H1 (cell line): ENCODE results near the gene ZIC1. TPM values are rescaled to one million over a fixed set of nuclear protein-coding genes. Genes with fewer than 3 reads are reported as not detected.

Source experiments
- CTCF ChIA-PET: fragments of 300-600 bp; sonication (Branson Sonifier 250); formaldehyde crosslinking; loops from one replicate; lab custom pipeline; 2021; ENCODE audit not compliant: partially characterized antibody; lab: Charles Lee
- POLR2A ChIA-PET: fragments of 300-600 bp; sonication (Branson Sonifier 250); formaldehyde crosslinking; loops from one replicate; lab custom pipeline; 2021; ENCODE audit warnings: inconsistent platforms; ENCODE audit not compliant: partially characterized antibody; lab: Charles Lee
- DNase-seq, 2 experiments: peaks; one replicate each; pipeline versions ENCODE4 v3.0.0 to v3.0.0-alpha.2; 2010 to 2022; ENCODE audit warnings: low spot score in 2 of 2, low read depth in 1 of 2, mixed read lengths in 1 of 2
- FAIRE-seq: peaks from 2 replicates; lab custom pipeline; 2011; peaks lifted over from hg19 to GRCh38; lab: Jason Lieb, UNC
- H2AFZ ChIP-seq: 2 replicates; pipeline ENCODE4 v1.8.1; 2012; ENCODE audit warnings: low read length, inconsistent platforms
- H2AK5ac ChIP-seq: 2 replicates; pipeline ENCODE4 v1.6.1; 2013; ENCODE audit warnings: low read depth, low read length
- H2BK120ac ChIP-seq: replicated peaks from 2 replicates; pipeline ENCODE3; 2013; ENCODE audit warnings: low read depth, low read length, inconsistent platforms
- H2BK12ac ChIP-seq: 2 replicates; pipeline ENCODE4 v1.6.1; 2013; ENCODE audit warnings: low read depth, low read length
- H2BK15ac ChIP-seq: 2 replicates; pipeline ENCODE4 v1.6.1; 2013; ENCODE audit warnings: low read length
- H2BK20ac ChIP-seq: 2 replicates; pipeline ENCODE4 v1.6.1; 2013; ENCODE audit warnings: low read length
- H2BK5ac ChIP-seq: 2 replicates; pipeline ENCODE4 v1.6.1; 2013; ENCODE audit warnings: low read depth, low read length
- H3K14ac ChIP-seq: 2 replicates; pipeline ENCODE4 v1.6.1; 2013; ENCODE audit warnings: inconsistent platforms; ENCODE audit not compliant: insufficient read length
- H3K18ac ChIP-seq: 2 replicates; pipeline ENCODE4 v1.6.1; 2013; ENCODE audit warnings: low read length; ENCODE audit errors: extremely low read depth
- H3K23ac ChIP-seq: 2 replicates; pipeline ENCODE4 v1.6.1; 2013; ENCODE audit warnings: inconsistent platforms; ENCODE audit not compliant: insufficient read length
- H3K23me2 ChIP-seq: 2 replicates; pipeline ENCODE4 v1.6.1; 2013; ENCODE audit warnings: low read depth, low read length
- H3K27ac ChIP-seq: 2 replicates; pipeline ENCODE4 v1.6.1; 2011; ENCODE audit warnings: low read depth, low read length, inconsistent platforms
- H3K27me3 ChIP-seq, 4 experiments: replicated peaks in 1 of 4; 1 replicate in 1 of 4; 2 replicates in 3 of 4; pipeline versions ENCODE4 v1.6.1 to v1.8.1; 2011 to 2013; ENCODE audit warnings: low read length in 3 of 4, mild to moderate bottlenecking in 3 of 4, inconsistent platforms in 2 of 4, mixed read lengths in 2 of 4, moderate library complexity in 1 of 4; ENCODE audit not compliant: control insufficient read depth in 3 of 4, insufficient read depth in 3 of 4; ENCODE audit errors: extremely low read depth in 1 of 4
- H3K36me3 ChIP-seq, 4 experiments: 2 replicates each; pipeline versions ENCODE4 v1.6.1 to v1.8.1; 2011 to 2013; ENCODE audit warnings: mild to moderate bottlenecking in 4 of 4, low read length in 3 of 4, moderate library complexity in 2 of 4, control low read depth in 1 of 4, inconsistent platforms in 1 of 4; ENCODE audit not compliant: insufficient read depth in 4 of 4, control insufficient read depth in 2 of 4
- H3K4ac ChIP-seq: replicated peaks from 2 replicates; pipeline ENCODE3; 2013; ENCODE audit warnings: low read length, low read depth, mixed read lengths, inconsistent platforms; ENCODE audit not compliant: insufficient read length
- H3K4me1 ChIP-seq, 4 experiments: replicated peaks in 1 of 4; 1 replicate in 1 of 4; 2 replicates in 3 of 4; pipeline versions ENCODE4 v1.6.1 to v1.8.1; 2011 to 2013; ENCODE audit warnings: low read length in 3 of 4, inconsistent platforms in 2 of 4, mixed read lengths in 1 of 4; ENCODE audit not compliant: insufficient read depth in 4 of 4, control insufficient read depth in 3 of 4
- H3K4me2 ChIP-seq, 2 experiments: 2 replicates each; pipeline versions ENCODE4 v1.6.1 to v1.8.1; 2011 to 2013; ENCODE audit warnings: low read depth in 2 of 2, low read length in 2 of 2, control low read depth in 1 of 2, inconsistent platforms in 1 of 2, mild to moderate bottlenecking in 1 of 2; ENCODE audit not compliant: insufficient read depth in 1 of 2
- H3K4me3 ChIP-seq, 4 experiments: fragments of 200-600, 300-600 bp in 1 of 4; sonication (generic), shearing (Covaris generic), sonication (Bioruptor Twin) in 1 of 4; 2 replicates each; pipeline versions ENCODE4 v1.5.1 to v1.8.1; 2011 to 2016; ENCODE audit warnings: low read length in 4 of 4, low read depth in 3 of 4, control low read depth in 2 of 4, inconsistent platforms in 2 of 4, mild to moderate bottlenecking in 2 of 4, mixed read lengths in 1 of 4, moderate library complexity in 1 of 4; ENCODE audit not compliant: insufficient read depth in 2 of 4; ENCODE audit errors: extremely low read depth in 1 of 4
- H3K56ac ChIP-seq: replicated peaks from 2 replicates; pipeline ENCODE3; 2013; ENCODE audit warnings: low read depth, mild to moderate bottlenecking, mixed read lengths, low read length, inconsistent platforms; ENCODE audit not compliant: insufficient read length
- H3K79me1 ChIP-seq: 2 replicates; pipeline ENCODE4 v1.6.1; 2013; ENCODE audit warnings: low read depth, low read length, control low read depth
- H3K79me2 ChIP-seq, 2 experiments: 2 replicates each; pipeline versions ENCODE4 v1.6.1 to v1.8.1; 2012 to 2013; ENCODE audit warnings: low read length in 2 of 2, mild to moderate bottlenecking in 2 of 2, inconsistent platforms in 1 of 2; ENCODE audit not compliant: insufficient read depth in 2 of 2, control insufficient read depth in 1 of 2
- H3K9ac ChIP-seq, 4 experiments: replicated peaks in 1 of 4; 1 replicate in 1 of 4; 2 replicates in 3 of 4; pipeline versions ENCODE4 v1.6.1 to v1.8.1; 2011 to 2013; ENCODE audit warnings: low read depth in 3 of 4, low read length in 3 of 4, control low read depth in 2 of 4, mild to moderate bottlenecking in 2 of 4, moderate library complexity in 2 of 4, inconsistent platforms in 1 of 4; ENCODE audit errors: extremely low read depth in 1 of 4
- H3K9me3 ChIP-seq, 2 experiments: 2 replicates each; pipeline versions ENCODE4 v1.6.1 to v1.8.1; 2012 to 2013; ENCODE audit warnings: mild to moderate bottlenecking in 2 of 2, moderate library complexity in 2 of 2, control low read depth in 1 of 2, inconsistent platforms in 1 of 2, low read depth in 1 of 2, low read length in 1 of 2, mixed read lengths in 1 of 2; ENCODE audit not compliant: insufficient read depth in 2 of 2
- H4K20me1 ChIP-seq, 2 experiments: replicated peaks in 1 of 2; 2 replicates each; pipeline versions ENCODE3 to v1.8.1; 2011 to 2013; ENCODE audit warnings: inconsistent platforms in 2 of 2, low read length in 2 of 2, mild to moderate bottlenecking in 1 of 2; ENCODE audit not compliant: insufficient read depth in 2 of 2, control insufficient read depth in 1 of 2
- H4K5ac ChIP-seq: 2 replicates; pipeline ENCODE4 v1.6.1; 2013; ENCODE audit warnings: low read length, low read depth, mixed read lengths, inconsistent platforms; ENCODE audit not compliant: insufficient read length
- H4K8ac ChIP-seq: 2 replicates; pipeline ENCODE4 v1.8.0; 2013; ENCODE audit warnings: mild to moderate bottlenecking, moderate library complexity, low read length, inconsistent platforms; ENCODE audit not compliant: insufficient read depth; ENCODE audit errors: extremely low read depth
- H4K91ac ChIP-seq: replicated peaks from 2 replicates; pipeline ENCODE3; 2013; ENCODE audit warnings: low read length, mixed read lengths, inconsistent platforms; ENCODE audit not compliant: insufficient read length
- ASH2L ChIP-seq: fragments of 200-600, 300-600 bp; sonication (generic); IDR thresholded peaks from one replicate; pipeline ENCODE4 v1.7.1; 2017; ENCODE audit warnings: low read length
- CBX5 ChIP-seq: fragments of 300-800, 300-1000 bp; sonication (generic); IDR thresholded peaks from 2 replicates; pipeline ENCODE4 v1.7.1; 2016; ENCODE audit warnings: antibody characterized with exemption, low read length, low read depth
- GABPA ChIP-seq: IDR thresholded peaks from 2 replicates; pipeline ENCODE4 v1.6.1; 2011; ENCODE audit warnings: mild to moderate bottlenecking, low read length, moderate library complexity, borderline replicate concordance; ENCODE audit not compliant: insufficient read depth
- POLR2AphosphoS5 ChIP-seq: IDR thresholded peaks from 2 replicates; pipeline ENCODE4 v1.6.1; 2011; ENCODE audit warnings: low read depth, low read length
- RNF2 ChIP-seq: fragments of 200-900, 300-1000 bp; sonication (generic); IDR thresholded peaks from 2 replicates; pipeline ENCODE4 v1.7.1; 2016; ENCODE audit warnings: borderline replicate concordance, low read depth, mild to moderate bottlenecking, antibody characterized with exemption, low read length; ENCODE audit not compliant: poor library complexity, severe bottlenecking; ENCODE audit errors: missing control alignments
- RXRA ChIP-seq: IDR thresholded peaks from 2 replicates; pipeline ENCODE4 v1.6.1; 2011; ENCODE audit warnings: low read depth, mild to moderate bottlenecking, low read length, moderate library complexity; ENCODE audit not compliant: insufficient read depth
- SP1 ChIP-seq: IDR thresholded peaks from 2 replicates; pipeline ENCODE4 v1.6.1; 2011; ENCODE audit warnings: low read depth, low read length
- SP4 ChIP-seq: IDR thresholded peaks from 2 replicates; pipeline ENCODE4 v1.6.1; 2012; ENCODE audit warnings: low read length, inconsistent platforms
- SRF ChIP-seq: IDR thresholded peaks from 2 replicates; pipeline ENCODE4 v1.6.1; 2011; ENCODE audit warnings: mild to moderate bottlenecking, low read depth, low read length, moderate library complexity
- WGBS, 2 experiments: shearing (Covaris generic) in 1 of 2; methylation state at CpG; one replicate each; pipeline versions ENCODE4 v1.1.6 to v1.1.7; 2013 to 2015; ENCODE audit warnings: low lambda C conversion rate in 2 of 2, mixed read lengths in 2 of 2, inconsistent platforms in 1 of 2, low coverage in 1 of 2, missing lambda C conversion rate in 1 of 2; ENCODE audit not compliant: insufficient replicate concordance in 2 of 2, insufficient coverage in 1 of 2, insufficient read length in 1 of 2; ENCODE audit errors: extremely low coverage in 1 of 2, missing lambda C conversion rate in 1 of 2; 5-methylcytosine and 5-hydroxymethylcytosine counted together
- polyA plus RNA-seq, 7 experiments: library from polyadenylated mRNA; depleted of rRNA in 3 of 7; stranded (reverse) in 5 of 7; unstranded in 2 of 7; fragments of >200 nt in 5 of 7; fragments of 200-250 nt in 2 of 7; gene quantifications; 1 replicate in 5 of 7; 2 replicates in 1 of 7; 4 replicates in 1 of 7; pipeline versions ENCODE4 v1.2.1 to v1.2.3, GENCODE V29; 2011 to 2013; ENCODE audit warnings: missing spikeins in 2 of 7, mixed read lengths in 2 of 7
- total RNA-seq: library from RNA; stranded (reverse); fragmentation: NEBNext Ultra II Directional; extraction: Animal tissue kit (Norgen Biotek cat#: 25700); gene quantifications from 2 replicates; pipeline ENCODE4 v1.2.1, GENCODE V29; 2021
- TF ChIP-seq, protein P1 (sequence below): IDR thresholded peaks from 2 replicates; pipeline ENCODE4 v1.6.1; 2011; ENCODE audit warnings: low read length, improper control_type of control experiment

The ZIC1 gene
- total and polyA plus RNA-seq, 2 of the 8 experiments (the other 6 are each of a cell fraction or from before 2014, with no cell fraction given) = 0.80 to 2.2 TPM

DNA sequence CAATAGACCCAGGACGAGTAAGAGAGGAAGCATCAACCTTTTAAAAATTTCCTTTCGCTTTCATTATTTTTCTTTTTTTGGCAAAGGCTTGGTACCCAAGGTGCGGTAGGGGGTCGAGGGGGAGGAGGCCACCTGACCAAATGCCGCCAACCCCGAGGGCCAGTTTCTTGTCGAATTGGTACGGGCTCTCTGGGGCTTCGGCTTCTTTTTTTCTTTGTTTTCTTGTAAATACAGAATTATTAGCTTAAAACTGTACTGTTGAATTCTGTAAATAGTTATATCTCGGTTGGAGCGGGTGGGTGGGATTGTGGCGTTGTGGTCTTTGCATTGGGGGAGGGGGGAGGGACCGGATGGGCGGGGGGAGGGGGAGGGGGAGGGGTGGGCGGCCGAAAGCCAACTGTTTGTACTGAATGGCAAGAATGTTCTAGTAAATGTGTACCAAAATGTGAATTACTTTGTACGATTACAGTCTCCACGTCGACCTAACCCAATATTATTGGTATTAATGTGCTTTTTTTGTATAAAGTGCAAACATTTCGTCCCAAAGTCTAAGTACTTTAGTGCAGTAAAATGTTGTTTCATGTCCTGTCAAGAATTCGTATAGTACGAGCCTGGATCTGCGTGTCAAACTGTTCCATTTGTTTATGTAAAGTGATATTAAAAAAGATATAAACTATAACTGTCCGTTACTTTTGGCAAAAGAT is 4.7 kb downstream of the ZIC1 start:
- H2BK5ac ChIP-seq = no peak overlapping the region
- H2BK15ac ChIP-seq = no peak overlapping the region
- peaks cover 12% of the 10 kb centered on the region for H3K23me2 ChIP-seq
- peak in 1 of 2 experiments; percentile 72 for DNase-seq
- H3K79me1 ChIP-seq = no peaks in the 10 kb centered on the region
- ChIA-PET POLR2A (interaction anchor here (1.0 to 5.8 kb wide), 5 partner anchors 9 to 57 kb away, joined by 3 to 26 read pairs (median 5); no protein-coding TSS in a partner anchor), CTCF (interaction anchor here (0.7 to 17.2 kb wide), 6 partner anchors 20 to 59 kb away, joined by 3 to 485 read pairs (median 4); partner anchors contain the start of gene ZIC4)
- no peaks in the 10 kb centered on the region; a peak in 1 of 4 replicates for H3K9me3 ChIP-seq
- H3K4me1 ChIP-seq = peaks cover 2 to 21% (median 18%) of the 10 kb centered on the region in 4 experiments
- H3K4me3 ChIP-seq = peak overlapping the region in 3 of 4 experiments; percentile 14 to 54 (median 39); a peak in 5 of 8 replicates
- H3K18ac ChIP-seq = no peak overlapping the region
- H2AK5ac ChIP-seq = no peak overlapping the region
- FAIRE-seq = no peak
- H3K27me3 ChIP-seq = peaks cover 66 to 98% (median 86%) of the 10 kb centered on the region in 4 experiments
- no peak overlapping the region for H4K8ac ChIP-seq
- no peak overlapping the region for H2BK20ac ChIP-seq
- no peaks in the 10 kb centered on the region for H3K79me2 ChIP-seq
- no peak overlapping the region for H2BK120ac ChIP-seq
- H3K23ac ChIP-seq = no peak overlapping the region
- H3K36me3 ChIP-seq = peaks cover 0 to 4% (median 0%) of the 10 kb centered on the region in 4 experiments; a peak in 1 of 8 replicates
- no peak overlapping the region for H2AFZ ChIP-seq
- H3K9ac ChIP-seq = no peak overlapping the region
- WGBS, 2 experiments = 2% methylated on average over 17 of the region's 24 CpGs; no CpG with 5 or more reads in 1 of the 2 experiments
- peak overlapping the region; percentile 82 to 91 for H3K4me2 ChIP-seq
- H3K14ac ChIP-seq = no peak overlapping the region
- H4K20me1 ChIP-seq = peaks cover 11 to 21% of the 10 kb centered on the region in 2 experiments
- no peak overlapping the region for H4K91ac ChIP-seq
- H3K27ac ChIP-seq = no peak overlapping the region
- H4K5ac ChIP-seq = no peak overlapping the region
- no peak overlapping the region for H3K4ac ChIP-seq
- H2BK12ac ChIP-seq = no peak overlapping the region
- no peak overlapping the region for H3K56ac ChIP-seq
- TF ChIP-seq SP4 = no peak
- TF ChIP-seq, protein P1, sequence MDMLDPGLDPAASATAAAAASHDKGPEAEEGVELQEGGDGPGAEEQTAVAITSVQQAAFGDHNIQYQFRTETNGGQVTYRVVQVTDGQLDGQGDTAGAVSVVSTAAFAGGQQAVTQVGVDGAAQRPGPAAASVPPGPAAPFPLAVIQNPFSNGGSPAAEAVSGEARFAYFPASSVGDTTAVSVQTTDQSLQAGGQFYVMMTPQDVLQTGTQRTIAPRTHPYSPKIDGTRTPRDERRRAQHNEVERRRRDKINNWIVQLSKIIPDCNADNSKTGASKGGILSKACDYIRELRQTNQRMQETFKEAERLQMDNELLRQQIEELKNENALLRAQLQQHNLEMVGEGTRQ = peak; percentile 52; the same call in 1 of the 2 replicates
- no peak for TF ChIP-seq RNF2
- TF ChIP-seq POLR2AphosphoS5 = no peak
- TF ChIP-seq CBX5 = no peak
- no peak for TF ChIP-seq RXRA
- no peak for TF ChIP-seq SRF
- 0 out of 2 replicates have a peak, but pooled peaks have one; percentile 13 for TF ChIP-seq SP1
- TF ChIP-seq ASH2L = no peak
- no peak for TF ChIP-seq GABPA
- TF ChIP-seq, all 59 proteins: peak for 2
